A673 (cell line): ENCODE results near the gene MIOS. TPM values are rescaled to one million over a fixed set of nuclear protein-coding genes. Genes with fewer than 3 reads are reported as not detected.

ENCODE experiments used
- BruUV-seq: library from RNA; stranded (reverse); fragments of 400-500 nt; replicated peaks from 2 replicates; lab custom pipeline; 2021; lab: Mats Ljungman, UMichigan
- CTCF ChIA-PET: fragments of 300-600 bp; sonication (Branson Sonifier 250); formaldehyde crosslinking; loops from one replicate; lab custom pipeline; 2022; ENCODE audit warnings: antibody characterized with exemption; lab: Charles Lee
- POLR2A ChIA-PET: fragments of 300-600 bp; sonication (Branson Sonifier 250); formaldehyde crosslinking; loops from one replicate; lab custom pipeline; 2022; ENCODE audit warnings: antibody characterized with exemption; ENCODE audit not compliant: low non-redundant PET; lab: Charles Lee
- DNase-seq: peaks from one replicate; pipeline ENCODE4 v3.0.0-alpha.2; 2015; ENCODE audit warnings: low spot score
- H3K27ac ChIP-seq: fragments of 200-600 bp; sonication (generic); 2 replicates; pipeline ENCODE4 v1.5.1; 2016; ENCODE audit warnings: mixed run types, low read depth, mild to moderate bottlenecking, mixed read lengths, antibody characterized with exemption, low read length; ENCODE audit not compliant: poor library complexity, severe bottlenecking
- H3K27me3 ChIP-seq: fragments of 200-600 bp; sonication (generic); replicated peaks from 2 replicates; pipeline ENCODE4 v1.6.1; 2017; ENCODE audit warnings: mixed run types, low read depth, mild to moderate bottlenecking, mixed read lengths, antibody characterized with exemption, low read length; ENCODE audit not compliant: insufficient read depth, poor library complexity
- H3K36me3 ChIP-seq: fragments of 200-600 bp; sonication (generic); 2 replicates; pipeline ENCODE4 v1.6.1; 2016; ENCODE audit warnings: mixed run types, mild to moderate bottlenecking, mixed read lengths, antibody characterized with exemption, low read length; ENCODE audit not compliant: insufficient read depth, poor library complexity, severe bottlenecking
- H3K4me1 ChIP-seq: fragments of 200-600 bp; sonication (generic); 2 replicates; pipeline ENCODE4 v1.6.1; 2017; ENCODE audit warnings: mixed run types, mild to moderate bottlenecking, mixed read lengths, antibody characterized with exemption, low read length; ENCODE audit not compliant: insufficient read depth, poor library complexity, severe bottlenecking
- H3K4me3 ChIP-seq: fragments of 200-600 bp; sonication (generic); 2 replicates; pipeline ENCODE4 v1.5.1; 2016; ENCODE audit warnings: low read depth, mixed run types, mild to moderate bottlenecking, mixed read lengths, low read length; ENCODE audit not compliant: poor library complexity, severe bottlenecking
- H3K9me3 ChIP-seq: fragments of 200-600 bp; sonication (generic); 2 replicates; pipeline ENCODE4 v1.6.1; 2016; ENCODE audit warnings: mixed run types, low read depth, mild to moderate bottlenecking, mixed read lengths, antibody characterized with exemption, low read length; ENCODE audit not compliant: poor library complexity, severe bottlenecking
- EZH2 ChIP-seq: fragments of 200-600 bp; sonication (generic); IDR thresholded peaks from 2 replicates; pipeline ENCODE4 v1.6.1; 2017; ENCODE audit warnings: borderline replicate concordance, low read depth, mild to moderate bottlenecking, mixed read lengths, antibody characterized with exemption, low read length; ENCODE audit not compliant: poor library complexity, severe bottlenecking
- intact Hi-C: fragments of 100-400 bp; cut with micrococcal nuclease; formaldehyde crosslinking; loops from one replicate; pipeline ENCODE4 v1.10.0; 2022; ENCODE audit not compliant: unreplicated experiment
- total RNA-seq: library from RNA; stranded (reverse); gene quantifications from 2 replicates; pipeline ENCODE4 v1.2.3, GENCODE V29; 2021
- TF ChIP-seq, protein P1 (sequence below): fragments of 300-800, 200-600 bp; sonication (generic); conservative IDR thresholded peaks from 2 replicates; pipeline ENCODE4 v1.5.1; 2017; ENCODE audit warnings: low read depth, mild to moderate bottlenecking, antibody characterized with exemption, low read length, moderate library complexity, mixed read lengths

The MIOS gene
- total RNA-seq, 1 experiment from 2014 or later = 19.2 TPM

GRCh38 chr7:7573701-7574100, 7.0 kb downstream of the MIOS start:
- Histone ChIP-seq H3K4me3 (no peak overlapping the region), H3K27ac (no peak overlapping the region), H3K36me3 (no peaks in the 10 kb centered on the region), H3K4me1 (peaks cover 7% of the 10 kb centered on the region), H3K27me3 (no peaks in the 10 kb centered on the region), H3K9me3 (no peaks in the 10 kb centered on the region)
- intact Hi-C loops = no loop called here
- TF ChIP-seq, protein P1, sequence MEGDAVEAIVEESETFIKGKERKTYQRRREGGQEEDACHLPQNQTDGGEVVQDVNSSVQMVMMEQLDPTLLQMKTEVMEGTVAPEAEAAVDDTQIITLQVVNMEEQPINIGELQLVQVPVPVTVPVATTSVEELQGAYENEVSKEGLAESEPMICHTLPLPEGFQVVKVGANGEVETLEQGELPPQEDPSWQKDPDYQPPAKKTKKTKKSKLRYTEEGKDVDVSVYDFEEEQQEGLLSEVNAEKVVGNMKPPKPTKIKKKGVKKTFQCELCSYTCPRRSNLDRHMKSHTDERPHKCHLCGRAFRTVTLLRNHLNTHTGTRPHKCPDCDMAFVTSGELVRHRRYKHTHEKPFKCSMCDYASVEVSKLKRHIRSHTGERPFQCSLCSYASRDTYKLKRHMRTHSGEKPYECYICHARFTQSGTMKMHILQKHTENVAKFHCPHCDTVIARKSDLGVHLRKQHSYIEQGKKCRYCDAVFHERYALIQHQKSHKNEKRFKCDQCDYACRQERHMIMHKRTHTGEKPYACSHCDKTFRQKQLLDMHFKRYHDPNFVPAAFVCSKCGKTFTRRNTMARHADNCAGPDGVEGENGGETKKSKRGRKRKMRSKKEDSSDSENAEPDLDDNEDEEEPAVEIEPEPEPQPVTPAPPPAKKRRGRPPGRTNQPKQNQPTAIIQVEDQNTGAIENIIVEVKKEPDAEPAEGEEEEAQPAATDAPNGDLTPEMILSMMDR = no peak
- TF ChIP-seq EZH2 = no peak
- ChIA-PET POLR2A (no interaction called here), CTCF (no interaction called here)
- DNase-seq = no peak
- BruUV-seq = no TSS peak

DNA sequence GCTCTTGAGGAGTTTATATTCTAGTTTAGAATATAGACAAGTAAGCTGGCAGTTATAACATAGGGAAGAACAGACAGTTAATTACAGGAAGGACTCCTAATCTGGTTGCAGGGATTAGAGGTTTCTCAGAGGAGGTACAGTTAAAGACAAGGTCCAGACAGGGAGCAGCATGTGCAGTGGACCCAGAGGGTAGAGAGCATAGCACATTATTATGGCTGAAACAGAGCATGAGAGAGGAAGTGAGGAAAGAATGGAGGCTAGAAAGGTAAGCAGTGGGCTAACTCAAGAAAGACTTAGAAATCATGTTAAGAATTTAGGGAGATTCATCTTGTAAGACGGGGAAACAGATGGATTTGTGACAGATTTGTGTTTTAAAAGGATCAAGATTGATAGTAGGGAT, 9.7 kb downstream of the MIOS start:
- ChIA-PET POLR2A (no interaction called here), CTCF (no interaction called here)
- no TSS peak for BruUV-seq
- DNase-seq = no peak
- no peak overlapping the region for H3K27ac ChIP-seq
- no peaks in the 10 kb centered on the region for H3K36me3 ChIP-seq
- TF ChIP-seq, protein P1 = no peak
- TF ChIP-seq EZH2 = no peak
- no peaks in the 10 kb centered on the region for H3K4me1 ChIP-seq
- H3K27me3 ChIP-seq = no peaks in the 10 kb centered on the region
- no peaks in the 10 kb centered on the region for H3K9me3 ChIP-seq
- no peak overlapping the region for H3K4me3 ChIP-seq
- intact Hi-C loops = no loop called here

GRCh38 chr7:7577888-7578287, 11.2 kb downstream of the MIOS start:
- Histone ChIP-seq H3K4me1 (peaks cover 2% of the 10 kb centered on the region), H3K27ac (no peak overlapping the region), H3K9me3 (no peaks in the 10 kb centered on the region), H3K4me3 (no peak overlapping the region), H3K36me3 (no peaks in the 10 kb centered on the region), H3K27me3 (no peaks in the 10 kb centered on the region)
- intact Hi-C loops = no loop called here
- no peak for DNase-seq
- ChIA-PET POLR2A (no interaction called here), CTCF (no interaction called here)
- TF ChIP-seq, protein P1 = no peak
- TF ChIP-seq EZH2 = no peak
- no TSS peak for BruUV-seq
